H1 (cell line): ENCODE results near the gene TEX2. TPM values are rescaled to one million over a fixed set of nuclear protein-coding genes. Genes with fewer than 3 reads are reported as not detected.

ENCODE experiments used
- CTCF ChIA-PET: fragments of 300-600 bp; sonication (Branson Sonifier 250); formaldehyde crosslinking; loops from one replicate; lab custom pipeline; 2021; ENCODE audit not compliant: partially characterized antibody; lab: Charles Lee
- POLR2A ChIA-PET: fragments of 300-600 bp; sonication (Branson Sonifier 250); formaldehyde crosslinking; loops from one replicate; lab custom pipeline; 2021; ENCODE audit warnings: inconsistent platforms; ENCODE audit not compliant: partially characterized antibody; lab: Charles Lee
- DNase-seq, 2 experiments: peaks; one replicate each; pipeline versions ENCODE4 v3.0.0 to v3.0.0-alpha.2; 2010 to 2022; ENCODE audit warnings: low spot score in 2 of 2, low read depth in 1 of 2, mixed read lengths in 1 of 2
- FAIRE-seq: peaks from 2 replicates; lab custom pipeline; 2011; peaks lifted over from hg19 to GRCh38; lab: Jason Lieb, UNC
- H2AFZ ChIP-seq: 2 replicates; pipeline ENCODE4 v1.8.1; 2012; ENCODE audit warnings: low read length, inconsistent platforms
- H2AK5ac ChIP-seq: 2 replicates; pipeline ENCODE4 v1.6.1; 2013; ENCODE audit warnings: low read depth, low read length
- H2BK120ac ChIP-seq: replicated peaks from 2 replicates; pipeline ENCODE3; 2013; ENCODE audit warnings: low read depth, low read length, inconsistent platforms
- H2BK12ac ChIP-seq: 2 replicates; pipeline ENCODE4 v1.6.1; 2013; ENCODE audit warnings: low read depth, low read length
- H2BK15ac ChIP-seq: 2 replicates; pipeline ENCODE4 v1.6.1; 2013; ENCODE audit warnings: low read length
- H2BK20ac ChIP-seq: 2 replicates; pipeline ENCODE4 v1.6.1; 2013; ENCODE audit warnings: low read length
- H2BK5ac ChIP-seq: 2 replicates; pipeline ENCODE4 v1.6.1; 2013; ENCODE audit warnings: low read depth, low read length
- H3K14ac ChIP-seq: 2 replicates; pipeline ENCODE4 v1.6.1; 2013; ENCODE audit warnings: inconsistent platforms; ENCODE audit not compliant: insufficient read length
- H3K18ac ChIP-seq: 2 replicates; pipeline ENCODE4 v1.6.1; 2013; ENCODE audit warnings: low read length; ENCODE audit errors: extremely low read depth
- H3K23ac ChIP-seq: 2 replicates; pipeline ENCODE4 v1.6.1; 2013; ENCODE audit warnings: inconsistent platforms; ENCODE audit not compliant: insufficient read length
- H3K23me2 ChIP-seq: 2 replicates; pipeline ENCODE4 v1.6.1; 2013; ENCODE audit warnings: low read depth, low read length
- H3K27ac ChIP-seq: 2 replicates; pipeline ENCODE4 v1.6.1; 2011; ENCODE audit warnings: low read depth, low read length, inconsistent platforms
- H3K27me3 ChIP-seq, 4 experiments: replicated peaks in 1 of 4; 1 replicate in 1 of 4; 2 replicates in 3 of 4; pipeline versions ENCODE4 v1.6.1 to v1.8.1; 2011 to 2013; ENCODE audit warnings: low read length in 3 of 4, mild to moderate bottlenecking in 3 of 4, inconsistent platforms in 2 of 4, mixed read lengths in 2 of 4, moderate library complexity in 1 of 4; ENCODE audit not compliant: control insufficient read depth in 3 of 4, insufficient read depth in 3 of 4; ENCODE audit errors: extremely low read depth in 1 of 4
- H3K36me3 ChIP-seq, 4 experiments: 2 replicates each; pipeline versions ENCODE4 v1.6.1 to v1.8.1; 2011 to 2013; ENCODE audit warnings: mild to moderate bottlenecking in 4 of 4, low read length in 3 of 4, moderate library complexity in 2 of 4, control low read depth in 1 of 4, inconsistent platforms in 1 of 4; ENCODE audit not compliant: insufficient read depth in 4 of 4, control insufficient read depth in 2 of 4
- H3K4ac ChIP-seq: replicated peaks from 2 replicates; pipeline ENCODE3; 2013; ENCODE audit warnings: low read length, low read depth, mixed read lengths, inconsistent platforms; ENCODE audit not compliant: insufficient read length
- H3K4me1 ChIP-seq, 4 experiments: replicated peaks in 1 of 4; 1 replicate in 1 of 4; 2 replicates in 3 of 4; pipeline versions ENCODE4 v1.6.1 to v1.8.1; 2011 to 2013; ENCODE audit warnings: low read length in 3 of 4, inconsistent platforms in 2 of 4, mixed read lengths in 1 of 4; ENCODE audit not compliant: insufficient read depth in 4 of 4, control insufficient read depth in 3 of 4
- H3K4me2 ChIP-seq, 2 experiments: 2 replicates each; pipeline versions ENCODE4 v1.6.1 to v1.8.1; 2011 to 2013; ENCODE audit warnings: low read depth in 2 of 2, low read length in 2 of 2, control low read depth in 1 of 2, inconsistent platforms in 1 of 2, mild to moderate bottlenecking in 1 of 2; ENCODE audit not compliant: insufficient read depth in 1 of 2
- H3K4me3 ChIP-seq, 4 experiments: fragments of 200-600, 300-600 bp in 1 of 4; sonication (generic), shearing (Covaris generic), sonication (Bioruptor Twin) in 1 of 4; 2 replicates each; pipeline versions ENCODE4 v1.5.1 to v1.8.1; 2011 to 2016; ENCODE audit warnings: low read length in 4 of 4, low read depth in 3 of 4, control low read depth in 2 of 4, inconsistent platforms in 2 of 4, mild to moderate bottlenecking in 2 of 4, mixed read lengths in 1 of 4, moderate library complexity in 1 of 4; ENCODE audit not compliant: insufficient read depth in 2 of 4; ENCODE audit errors: extremely low read depth in 1 of 4
- H3K56ac ChIP-seq: replicated peaks from 2 replicates; pipeline ENCODE3; 2013; ENCODE audit warnings: low read depth, mild to moderate bottlenecking, mixed read lengths, low read length, inconsistent platforms; ENCODE audit not compliant: insufficient read length
- H3K79me1 ChIP-seq: 2 replicates; pipeline ENCODE4 v1.6.1; 2013; ENCODE audit warnings: low read depth, low read length, control low read depth
- H3K79me2 ChIP-seq, 2 experiments: 2 replicates each; pipeline versions ENCODE4 v1.6.1 to v1.8.1; 2012 to 2013; ENCODE audit warnings: low read length in 2 of 2, mild to moderate bottlenecking in 2 of 2, inconsistent platforms in 1 of 2; ENCODE audit not compliant: insufficient read depth in 2 of 2, control insufficient read depth in 1 of 2
- H3K9ac ChIP-seq, 4 experiments: replicated peaks in 1 of 4; 1 replicate in 1 of 4; 2 replicates in 3 of 4; pipeline versions ENCODE4 v1.6.1 to v1.8.1; 2011 to 2013; ENCODE audit warnings: low read depth in 3 of 4, low read length in 3 of 4, control low read depth in 2 of 4, mild to moderate bottlenecking in 2 of 4, moderate library complexity in 2 of 4, inconsistent platforms in 1 of 4; ENCODE audit errors: extremely low read depth in 1 of 4
- H3K9me3 ChIP-seq, 2 experiments: 2 replicates each; pipeline versions ENCODE4 v1.6.1 to v1.8.1; 2012 to 2013; ENCODE audit warnings: mild to moderate bottlenecking in 2 of 2, moderate library complexity in 2 of 2, control low read depth in 1 of 2, inconsistent platforms in 1 of 2, low read depth in 1 of 2, low read length in 1 of 2, mixed read lengths in 1 of 2; ENCODE audit not compliant: insufficient read depth in 2 of 2
- H4K20me1 ChIP-seq, 2 experiments: replicated peaks in 1 of 2; 2 replicates each; pipeline versions ENCODE3 to v1.8.1; 2011 to 2013; ENCODE audit warnings: inconsistent platforms in 2 of 2, low read length in 2 of 2, mild to moderate bottlenecking in 1 of 2; ENCODE audit not compliant: insufficient read depth in 2 of 2, control insufficient read depth in 1 of 2
- H4K5ac ChIP-seq: 2 replicates; pipeline ENCODE4 v1.6.1; 2013; ENCODE audit warnings: low read length, low read depth, mixed read lengths, inconsistent platforms; ENCODE audit not compliant: insufficient read length
- H4K8ac ChIP-seq: 2 replicates; pipeline ENCODE4 v1.8.0; 2013; ENCODE audit warnings: mild to moderate bottlenecking, moderate library complexity, low read length, inconsistent platforms; ENCODE audit not compliant: insufficient read depth; ENCODE audit errors: extremely low read depth
- H4K91ac ChIP-seq: replicated peaks from 2 replicates; pipeline ENCODE3; 2013; ENCODE audit warnings: low read length, mixed read lengths, inconsistent platforms; ENCODE audit not compliant: insufficient read length
- EP300 ChIP-seq, 2 experiments: IDR thresholded peaks; 1 replicate in 1 of 2; 2 replicates in 1 of 2; pipeline ENCODE4 v1.6.1; 2011 to 2012; ENCODE audit warnings: low read depth in 2 of 2, low read length in 2 of 2, mild to moderate bottlenecking in 2 of 2, borderline replicate concordance in 1 of 2, inconsistent platforms in 1 of 2, moderate library complexity in 1 of 2
- NRF1 ChIP-seq: IDR thresholded peaks from 2 replicates; pipeline ENCODE4 v1.6.1; 2011; ENCODE audit warnings: mild to moderate bottlenecking, low read depth, low read length, improper control_type of control experiment
- RFX5 ChIP-seq: IDR thresholded peaks from 2 replicates; pipeline ENCODE4 v1.6.1; 2011; ENCODE audit warnings: low read depth, low read length, improper control_type of control experiment, borderline replicate concordance
- RNF2 ChIP-seq: fragments of 200-900, 300-1000 bp; sonication (generic); IDR thresholded peaks from 2 replicates; pipeline ENCODE4 v1.7.1; 2016; ENCODE audit warnings: borderline replicate concordance, low read depth, mild to moderate bottlenecking, antibody characterized with exemption, low read length; ENCODE audit not compliant: poor library complexity, severe bottlenecking; ENCODE audit errors: missing control alignments
- WGBS, 2 experiments: shearing (Covaris generic) in 1 of 2; methylation state at CpG; one replicate each; pipeline versions ENCODE4 v1.1.6 to v1.1.7; 2013 to 2015; ENCODE audit warnings: low lambda C conversion rate in 2 of 2, mixed read lengths in 2 of 2, inconsistent platforms in 1 of 2, low coverage in 1 of 2, missing lambda C conversion rate in 1 of 2; ENCODE audit not compliant: insufficient replicate concordance in 2 of 2, insufficient coverage in 1 of 2, insufficient read length in 1 of 2; ENCODE audit errors: extremely low coverage in 1 of 2, missing lambda C conversion rate in 1 of 2; 5-methylcytosine and 5-hydroxymethylcytosine counted together
- polyA plus RNA-seq, 7 experiments: library from polyadenylated mRNA; depleted of rRNA in 3 of 7; stranded (reverse) in 5 of 7; unstranded in 2 of 7; fragments of >200 nt in 5 of 7; fragments of 200-250 nt in 2 of 7; gene quantifications; 1 replicate in 5 of 7; 2 replicates in 1 of 7; 4 replicates in 1 of 7; pipeline versions ENCODE4 v1.2.1 to v1.2.3, GENCODE V29; 2011 to 2013; ENCODE audit warnings: missing spikeins in 2 of 7, mixed read lengths in 2 of 7
- total RNA-seq: library from RNA; stranded (reverse); fragmentation: NEBNext Ultra II Directional; extraction: Animal tissue kit (Norgen Biotek cat#: 25700); gene quantifications from 2 replicates; pipeline ENCODE4 v1.2.1, GENCODE V29; 2021

TEX2 gene
- total and polyA plus RNA-seq, 2 of the 8 experiments (the other 6 are each of a cell fraction or from before 2014, with no cell fraction given), result 6.1 to 15.6 TPM

DNA sequence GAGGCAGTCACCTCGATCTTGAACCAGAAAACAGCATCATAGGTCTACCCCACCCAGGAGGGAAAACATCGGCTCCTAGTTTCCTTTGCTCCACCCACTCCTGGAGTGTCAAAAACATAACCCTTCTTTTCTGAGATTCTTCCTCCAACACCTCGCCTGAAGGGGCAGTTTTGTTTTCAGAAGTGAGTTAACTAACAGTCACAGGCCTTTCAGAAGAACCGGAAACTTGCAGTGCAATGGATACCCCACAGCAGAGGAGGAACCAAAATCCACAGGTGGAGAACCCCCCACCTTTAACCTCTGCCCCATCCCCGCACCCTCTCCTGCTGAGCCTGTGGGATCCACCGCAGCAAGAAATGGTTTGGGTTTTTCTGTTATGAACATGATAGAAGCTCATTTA, 7.8 kb upstream of the TEX2 start:
- Histone ChIP-seq H3K79me1 (no peaks in the 10 kb centered on the region), H2BK12ac (no peak overlapping the region), H4K5ac (no peak overlapping the region), H2AK5ac (no peak overlapping the region), H4K8ac (no peak overlapping the region), H2BK120ac (no peak overlapping the region), H3K79me2 (no peaks in the 10 kb centered on the region), H3K36me3 (no peaks in the 10 kb centered on the region), H3K23ac (no peak overlapping the region), H3K4me3 (no peak overlapping the region), H3K23me2 (peaks cover 1% of the 10 kb centered on the region; the same call in 1 of the 2 replicates), H3K56ac (no peak overlapping the region), H2BK5ac (no peak overlapping the region), H3K4ac (no peak overlapping the region), H4K91ac (no peak overlapping the region), H3K4me2 (no peak overlapping the region), H2BK15ac (no peak overlapping the region), H3K27ac (no peak overlapping the region), H3K4me1 (peaks cover 0 to 3% (median 0%) of the 10 kb centered on the region in 4 experiments; a peak in 1 of 7 replicates), H2AFZ (no peak overlapping the region), H3K14ac (no peak overlapping the region), H3K9ac (no peak overlapping the region), H4K20me1 (no peaks in the 10 kb centered on the region), H3K27me3 (no peaks in the 10 kb centered on the region), H2BK20ac (no peak overlapping the region), H3K18ac (no peak overlapping the region), H3K9me3 (no peaks in the 10 kb centered on the region)
- ChIA-PET CTCF (interaction anchor here (0.9 to 4.5 kb wide), 6 partner anchors 10 to 220 kb away, joined by 3 to 27 read pairs (median 3); no protein-coding TSS in a partner anchor), POLR2A (interaction anchor here (2.2 to 5.0 kb wide), 2 partner anchors 8 to 124 kb away, joined by 7 to 38 read pairs; partner anchors contain the start of gene TEX2)
- FAIRE-seq (no peak), DNase-seq (no peak)
- WGBS, 2 experiments, result 89% methylated on average over 6 of the region's 6 CpGs; no CpG with 5 or more reads in 1 of the 2 experiments
- TF ChIP-seq EP300 (IDR thresholded peaks at IDR 0.05; ENCODE audit: borderline replicate concordance in 1 of 2, low read depth in 2 of 2, low read length in 2 of 2) (no peak), RNF2 (no peak), NRF1 (no peak), RFX5 (no peak)
